MM.1S (cell line): ENCODE data around the gene HSF4.

Experiments
- DNase-seq: peaks from one replicate; pipeline ENCODE4 v3.0.0-alpha.2; 2015
- H2AFZ ChIP-seq: fragments of 300-600 bp; sonication (generic); 2 replicates; pipeline ENCODE4 v1.6.0; 2016; ENCODE audit warnings: antibody characterized with exemption, low read length
- H3F3A ChIP-seq: fragments of 300-600 bp; sonication (generic); 2 replicates; pipeline ENCODE4 v1.6.1; 2016; ENCODE audit warnings: mild to moderate bottlenecking, antibody characterized with exemption, low read length, moderate library complexity, mixed read lengths; ENCODE audit not compliant: insufficient read depth
- H3K27ac ChIP-seq: fragments of 300-600 bp; sonication (generic); 2 replicates; pipeline ENCODE4 v1.5.1; 2016; ENCODE audit warnings: mild to moderate bottlenecking, low read length
- H3K27me3 ChIP-seq: fragments of 300-600 bp; sonication (generic); replicated peaks from 2 replicates; pipeline ENCODE4 v1.6.0; 2016; ENCODE audit warnings: low read length; ENCODE audit not compliant: insufficient read depth
- H3K36me3 ChIP-seq: fragments of 300-600 bp; sonication (generic); replicated peaks from 2 replicates; pipeline ENCODE4 v1.6.1; 2016; ENCODE audit warnings: mild to moderate bottlenecking, low read length, mixed read lengths; ENCODE audit not compliant: insufficient read depth
- H3K4me1 ChIP-seq: fragments of 300-600 bp; sonication (generic); 2 replicates; pipeline ENCODE4 v1.6.1; 2016; ENCODE audit warnings: low read length, mixed read lengths
- H3K4me2 ChIP-seq: fragments of 300-600 bp; sonication (generic); 2 replicates; pipeline ENCODE4 v1.6.0; 2016; ENCODE audit warnings: low read depth, low read length
- H3K4me3 ChIP-seq: fragments of 300-600 bp; sonication (generic); 2 replicates; pipeline ENCODE4 v1.5.1; 2016; ENCODE audit warnings: low read length, mixed read lengths
- H3K79me2 ChIP-seq: fragments of 300-600 bp; sonication (generic); 2 replicates; pipeline ENCODE4 v1.6.1; 2016; ENCODE audit warnings: mixed run types, low read length, mixed read lengths
- H3K9ac ChIP-seq: fragments of 300-600 bp; sonication (generic); 2 replicates; pipeline ENCODE4 v1.6.1; 2016; ENCODE audit warnings: low read length, mixed read lengths
- H3K9me2 ChIP-seq: fragments of 300-600 bp; sonication (generic); replicated peaks from 2 replicates; pipeline ENCODE4 v1.6.1; 2016; ENCODE audit warnings: mild to moderate bottlenecking, low read length, mixed read lengths; ENCODE audit not compliant: insufficient read depth
- H3K9me3 ChIP-seq: fragments of 300-600 bp; sonication (generic); replicated peaks from 2 replicates; pipeline ENCODE4 v1.6.1; 2016; ENCODE audit warnings: mild to moderate bottlenecking, low read length, mixed read lengths; ENCODE audit not compliant: insufficient read depth
- H4K20me1 ChIP-seq: fragments of 300-600 bp; sonication (generic); 2 replicates; pipeline ENCODE4 v1.6.1; 2016; ENCODE audit warnings: mild to moderate bottlenecking, low read length, moderate library complexity, mixed read lengths; ENCODE audit not compliant: insufficient read depth
- EZH2 ChIP-seq: fragments of 300-600 bp; sonication (generic); optimal IDR thresholded peaks from 2 replicates; pipeline ENCODE3; 2017; ENCODE audit warnings: low read depth, mild to moderate bottlenecking, antibody characterized with exemption, low read length, mixed read lengths
- EZH2phosphoT487 ChIP-seq: fragments of 300-600 bp; sonication (generic); IDR thresholded peaks from 2 replicates; pipeline ENCODE4 v1.6.1; 2018; ENCODE audit warnings: antibody characterized with exemption, low read length
- TF ChIP-seq, protein P1 (sequence below): fragments of 300-600 bp; sonication (generic); IDR thresholded peaks from 2 replicates; pipeline ENCODE4 v1.5.1; 2016; ENCODE audit warnings: antibody characterized with exemption, low read length, mixed read lengths

Gene HSF4

GRCh38 chr16:67206838-67207248 is 42.3 kb downstream of the HSF4 start:
- H3K4me1 ChIP-seq: no peaks in the 10 kb centered on the region
- H3K4me3 ChIP-seq: no peak overlapping the region
- no peak overlapping the region for H3K9ac ChIP-seq
- H3K9me3 ChIP-seq: no peaks in the 10 kb centered on the region
- H4K20me1 ChIP-seq: no peaks in the 10 kb centered on the region
- H3F3A ChIP-seq: no peaks in the 10 kb centered on the region
- no peak for DNase-seq
- H3K36me3 ChIP-seq: no peaks in the 10 kb centered on the region
- no peaks in the 10 kb centered on the region for H3K27me3 ChIP-seq
- no peak overlapping the region for H3K27ac ChIP-seq
- no peaks in the 10 kb centered on the region for H3K79me2 ChIP-seq
- H2AFZ ChIP-seq: no peak overlapping the region
- TF ChIP-seq EZH2: no peak
- TF ChIP-seq EZH2phosphoT487: no peak
- TF ChIP-seq, protein P1, sequence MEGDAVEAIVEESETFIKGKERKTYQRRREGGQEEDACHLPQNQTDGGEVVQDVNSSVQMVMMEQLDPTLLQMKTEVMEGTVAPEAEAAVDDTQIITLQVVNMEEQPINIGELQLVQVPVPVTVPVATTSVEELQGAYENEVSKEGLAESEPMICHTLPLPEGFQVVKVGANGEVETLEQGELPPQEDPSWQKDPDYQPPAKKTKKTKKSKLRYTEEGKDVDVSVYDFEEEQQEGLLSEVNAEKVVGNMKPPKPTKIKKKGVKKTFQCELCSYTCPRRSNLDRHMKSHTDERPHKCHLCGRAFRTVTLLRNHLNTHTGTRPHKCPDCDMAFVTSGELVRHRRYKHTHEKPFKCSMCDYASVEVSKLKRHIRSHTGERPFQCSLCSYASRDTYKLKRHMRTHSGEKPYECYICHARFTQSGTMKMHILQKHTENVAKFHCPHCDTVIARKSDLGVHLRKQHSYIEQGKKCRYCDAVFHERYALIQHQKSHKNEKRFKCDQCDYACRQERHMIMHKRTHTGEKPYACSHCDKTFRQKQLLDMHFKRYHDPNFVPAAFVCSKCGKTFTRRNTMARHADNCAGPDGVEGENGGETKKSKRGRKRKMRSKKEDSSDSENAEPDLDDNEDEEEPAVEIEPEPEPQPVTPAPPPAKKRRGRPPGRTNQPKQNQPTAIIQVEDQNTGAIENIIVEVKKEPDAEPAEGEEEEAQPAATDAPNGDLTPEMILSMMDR: no peak
- no peak overlapping the region for H3K4me2 ChIP-seq
- H3K9me2 ChIP-seq: no peaks in the 10 kb centered on the region

- Histone ChIP-seq H3K4me1 (no peaks in the 10 kb centered on the region), H3K9ac (no peak overlapping the region), H4K20me1 (no peaks in the 10 kb centered on the region), H3K27me3 (no peaks in the 10 kb centered on the region), H3K27ac (no peak overlapping the region), H3K4me2 (no peak overlapping the region), H3F3A (no peaks in the 10 kb centered on the region), H3K4me3 (no peak overlapping the region), H2AFZ (no peak overlapping the region), H3K79me2 (no peaks in the 10 kb centered on the region), H3K9me3 (no peaks in the 10 kb centered on the region), H3K9me2 (no peaks in the 10 kb centered on the region), H3K36me3 (no peaks in the 10 kb centered on the region)
- no peak for DNase-seq
- no peak for TF ChIP-seq EZH2
- TF ChIP-seq, protein P1: no peak
- no peak for TF ChIP-seq EZH2phosphoT487
Observed at GRCh38 chr16:67207249-67208091, 42.9 kb downstream of the HSF4 start.

GRCh38 chr16:67208154-67208896 is 43.8 kb downstream of the HSF4 start:
- H3K4me2 ChIP-seq: no peak overlapping the region
- DNase-seq: no peak
- H3K9me3 ChIP-seq: no peaks in the 10 kb centered on the region
- H4K20me1 ChIP-seq: no peaks in the 10 kb centered on the region
- H3F3A ChIP-seq: no peaks in the 10 kb centered on the region
- no peak overlapping the region for H3K27ac ChIP-seq
- no peaks in the 10 kb centered on the region for H3K36me3 ChIP-seq
- no peaks in the 10 kb centered on the region for H3K4me1 ChIP-seq
- H3K27me3 ChIP-seq: no peaks in the 10 kb centered on the region
- no peaks in the 10 kb centered on the region for H3K79me2 ChIP-seq
- TF ChIP-seq EZH2phosphoT487: no peak
- TF ChIP-seq, protein P1: no peak
- no peak for TF ChIP-seq EZH2
- no peak overlapping the region for H3K9ac ChIP-seq
- H3K4me3 ChIP-seq: no peak overlapping the region
- H3K9me2 ChIP-seq: no peaks in the 10 kb centered on the region
- no peak overlapping the region for H2AFZ ChIP-seq
